Muscle of leg (tissue), 11 donors: ENCODE data around the gene CD34. TPM values are rescaled to one million over a fixed set of nuclear protein-coding genes. Genes with fewer than 3 reads are reported as not detected.
A peak's percentile ranks its signal among the peaks of the same experiment; 100 is the strongest.

Source experiments
- DNase-seq: peaks from one replicate; pipeline ENCODE4 v3.0.0; 2013
- H3K27ac ChIP-seq: one replicate; pipeline ENCODE4 v1.5.1; 2013; ENCODE audit warnings: mild to moderate bottlenecking, low read length, control low read depth
- H3K27me3 ChIP-seq: one replicate; pipeline ENCODE4 v1.6.1; 2013; ENCODE audit warnings: low read length; ENCODE audit not compliant: control insufficient read depth, insufficient read depth
- H3K36me3 ChIP-seq: one replicate; pipeline ENCODE4 v1.6.1; 2013; ENCODE audit warnings: low read length; ENCODE audit not compliant: control insufficient read depth, insufficient read depth
- H3K4me1 ChIP-seq: one replicate; pipeline ENCODE4 v1.6.1; 2013; ENCODE audit warnings: low read length; ENCODE audit not compliant: control insufficient read depth, insufficient read depth
- H3K4me3 ChIP-seq: one replicate; pipeline ENCODE4 v1.5.1; 2013; ENCODE audit warnings: low read length, control low read depth
- H3K9me3 ChIP-seq: replicated peaks from 2 replicates; pipeline ENCODE4 v1.6.1; 2013; ENCODE audit warnings: low read depth, low read length; ENCODE audit not compliant: control insufficient read depth
- WGBS: methylation state at CpG from one replicate; pipeline ENCODE4 v1.1.5; 2013; ENCODE audit warnings: missing lambda C conversion rate; ENCODE audit not compliant: insufficient coverage; 5-methylcytosine and 5-hydroxymethylcytosine counted together
- polyA plus RNA-seq, 8 donors: library from polyadenylated mRNA; unstranded; fragments of 120-200 nt; gene quantifications; one replicate each; pipeline versions ENCODE4 v1.2.1 to v1.2.3, GENCODE V29; 2013; ENCODE audit warnings: inconsistent platforms in 1 of 8, low replicate concordance in 1 of 8; ENCODE audit not compliant: insufficient read length in 8 of 8, insufficient read depth in 1 of 8
- total RNA-seq: library from RNA; stranded (reverse); fragments of 120-200 nt; gene quantifications from one replicate; pipeline ENCODE4 v1.2.4, GENCODE V29; 2013

The CD34 gene
- total and polyA plus RNA-seq, 9 donors: 62.2 to 204 (median 158) TPM

DNA sequence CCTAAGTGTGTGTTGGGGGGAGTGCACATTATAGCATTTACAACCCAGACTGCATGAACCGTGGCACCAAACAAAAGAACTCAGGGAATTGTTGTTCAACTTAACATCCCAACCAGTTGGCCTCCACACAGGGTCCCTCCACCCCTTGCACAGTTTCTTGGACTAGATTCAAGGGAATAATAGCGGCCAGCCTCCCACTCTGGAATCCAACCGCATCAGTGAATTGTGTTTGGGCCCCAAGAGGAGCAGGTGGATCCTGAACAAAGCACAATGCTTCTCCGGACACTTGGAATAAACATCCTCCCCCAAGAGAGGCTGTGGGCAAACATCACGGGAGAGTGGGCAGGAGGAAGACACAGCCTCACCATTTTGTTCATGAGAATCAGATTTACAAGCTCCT, 18.2 kb downstream of the CD34 start:
- no peak overlapping the region for H3K4me3 ChIP-seq
- peak overlapping the region; percentile 33 for H3K27ac ChIP-seq
- DNase-seq: peak; percentile 51
- no peaks in the 10 kb centered on the region for H3K9me3 ChIP-seq
- H3K4me1 ChIP-seq: peaks cover 43% of the 10 kb centered on the region
- H3K36me3 ChIP-seq: peaks cover 22% of the 10 kb centered on the region
- no peaks in the 10 kb centered on the region for H3K27me3 ChIP-seq
- 27% methylated on average over 3 of the region's 5 CpGs for WGBS

DNA sequence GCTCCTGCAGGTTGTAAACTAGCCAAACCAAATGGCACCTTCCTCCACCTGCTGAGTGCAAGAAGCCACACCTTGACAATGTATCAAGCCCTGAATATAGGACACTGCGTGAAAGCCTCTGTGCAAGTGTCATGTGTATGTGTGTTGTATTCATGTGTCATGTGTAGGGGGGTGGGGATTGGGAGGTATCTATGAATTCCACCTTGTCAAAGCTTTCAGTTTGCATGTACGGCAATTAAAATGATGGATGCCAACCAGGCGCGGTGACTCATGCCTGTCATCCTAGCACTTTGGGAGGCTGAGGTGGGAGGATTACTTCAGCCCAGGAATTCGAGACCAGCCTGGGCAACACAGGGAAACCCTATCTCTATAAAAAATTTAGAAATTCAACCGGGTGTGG, 19.8 kb downstream of the CD34 start:
- Histone ChIP-seq H3K27me3 (no peaks in the 10 kb centered on the region), H3K4me1 (peaks cover 52% of the 10 kb centered on the region), H3K4me3 (no peak overlapping the region), H3K27ac (peak overlapping the region; percentile 84), H3K36me3 (peaks cover 29% of the 10 kb centered on the region), H3K9me3 (no peaks in the 10 kb centered on the region)
- DNase-seq: no peak
- 98% methylated on average over 4 of the region's 6 CpGs for WGBS

DNA sequence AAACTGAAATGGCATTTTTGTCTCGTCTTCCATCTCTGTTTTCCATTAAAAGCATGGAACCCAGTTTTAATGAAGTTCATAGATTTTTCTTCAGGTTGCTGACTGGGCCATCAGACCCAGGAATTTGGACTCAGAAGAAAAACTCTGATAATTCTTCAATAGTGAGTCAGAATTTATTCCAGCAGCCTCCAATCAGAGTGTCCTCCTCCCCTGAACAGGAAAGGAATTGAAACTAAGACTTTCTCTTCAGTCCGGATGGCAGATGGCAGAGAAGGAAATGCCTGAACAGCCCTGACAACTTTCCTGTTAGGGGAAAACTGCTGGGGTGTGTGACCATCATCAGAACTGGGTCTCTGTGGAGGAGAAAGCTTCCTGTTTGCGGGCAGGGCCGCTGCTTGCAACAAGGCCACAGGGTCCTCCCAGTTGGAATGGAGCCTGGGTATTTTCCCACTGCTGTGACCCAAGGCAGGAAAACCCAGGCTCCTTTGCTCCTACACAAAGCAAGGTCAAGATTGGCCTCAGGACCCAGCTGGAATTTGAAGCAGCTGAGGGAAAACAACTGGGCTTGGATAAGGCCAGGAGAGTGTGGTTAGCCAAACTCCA, 20.7 kb downstream of the CD34 start:
- Histone ChIP-seq H3K4me3 (no peak overlapping the region), H3K4me1 (peaks cover 62% of the 10 kb centered on the region), H3K9me3 (no peaks in the 10 kb centered on the region), H3K36me3 (peaks cover 29% of the 10 kb centered on the region), H3K27me3 (no peaks in the 10 kb centered on the region), H3K27ac (peak overlapping the region; percentile 84)
- 34% methylated on average over 2 of the region's 4 CpGs for WGBS
- DNase-seq: peak; percentile 91

DNA sequence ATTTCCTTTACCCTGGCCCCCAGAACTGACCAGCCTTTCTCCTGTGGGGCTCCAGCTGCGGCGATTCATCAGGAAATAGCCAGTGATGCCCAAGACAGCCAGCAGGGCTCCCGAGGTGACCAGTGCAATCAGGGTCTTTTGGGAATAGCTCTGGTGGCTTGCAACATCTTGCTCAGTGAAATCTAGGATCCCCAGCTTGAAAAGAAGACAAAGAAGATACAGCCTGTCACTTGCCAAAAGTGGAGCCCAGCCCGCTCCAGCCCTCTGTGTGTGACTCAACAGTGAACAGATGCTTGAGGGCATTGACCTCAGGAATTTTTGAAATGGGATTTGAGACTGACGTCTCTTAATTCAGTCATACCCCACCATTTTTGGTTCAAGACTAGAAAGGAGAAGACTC, 22.3 kb downstream of the CD34 start:
- no peak for DNase-seq
- H3K36me3 ChIP-seq: peaks cover 28% of the 10 kb centered on the region
- no peak overlapping the region for H3K4me3 ChIP-seq
- WGBS: 68% methylated on average over 3 of the region's 5 CpGs
- H3K27me3 ChIP-seq: no peaks in the 10 kb centered on the region
- no peaks in the 10 kb centered on the region for H3K9me3 ChIP-seq
- H3K27ac ChIP-seq: peak overlapping the region; percentile 49
- H3K4me1 ChIP-seq: peaks cover 71% of the 10 kb centered on the region

DNA sequence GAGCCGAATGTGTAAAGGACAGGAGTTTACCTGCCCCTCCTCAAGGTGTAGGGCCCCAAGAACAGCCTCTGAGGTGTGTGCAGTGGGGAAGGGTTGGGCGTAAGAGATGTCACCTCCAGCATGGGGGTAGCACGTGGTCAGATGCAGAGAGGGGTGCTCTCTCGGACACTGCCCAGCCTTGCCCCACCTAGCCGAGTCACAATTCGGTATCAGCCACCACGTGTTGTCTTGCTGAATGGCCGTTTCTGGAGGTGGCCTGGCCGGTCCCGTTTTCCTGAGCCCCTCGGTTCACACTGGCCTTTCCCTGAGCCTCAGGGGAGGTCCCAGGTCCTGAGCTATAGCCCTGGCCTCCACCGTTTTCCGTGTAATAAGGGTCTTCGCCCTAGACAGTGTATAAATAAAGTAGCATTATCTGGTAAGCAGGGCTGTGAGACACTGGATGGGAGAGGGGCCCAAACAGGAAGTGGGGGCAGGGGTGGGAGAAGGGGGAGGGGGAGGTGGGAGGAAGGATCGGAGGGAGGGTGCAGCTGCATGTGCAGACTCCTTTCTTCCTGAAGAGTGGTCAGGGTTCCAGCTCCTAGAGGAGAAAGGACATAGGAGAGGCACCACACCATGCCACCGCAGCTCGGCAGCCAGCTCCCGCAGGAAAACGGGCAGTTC, 23.3 kb downstream of the CD34 start:
- H3K4me1 ChIP-seq: peaks cover 64% of the 10 kb centered on the region
- no peak for DNase-seq
- peak overlapping the region; percentile 49 for H3K27ac ChIP-seq
- no peaks in the 10 kb centered on the region for H3K27me3 ChIP-seq
- WGBS: 72% methylated on average over 11 of the region's 19 CpGs
- H3K9me3 ChIP-seq: no peaks in the 10 kb centered on the region
- H3K36me3 ChIP-seq: peaks cover 28% of the 10 kb centered on the region
- no peak overlapping the region for H3K4me3 ChIP-seq

DNA sequence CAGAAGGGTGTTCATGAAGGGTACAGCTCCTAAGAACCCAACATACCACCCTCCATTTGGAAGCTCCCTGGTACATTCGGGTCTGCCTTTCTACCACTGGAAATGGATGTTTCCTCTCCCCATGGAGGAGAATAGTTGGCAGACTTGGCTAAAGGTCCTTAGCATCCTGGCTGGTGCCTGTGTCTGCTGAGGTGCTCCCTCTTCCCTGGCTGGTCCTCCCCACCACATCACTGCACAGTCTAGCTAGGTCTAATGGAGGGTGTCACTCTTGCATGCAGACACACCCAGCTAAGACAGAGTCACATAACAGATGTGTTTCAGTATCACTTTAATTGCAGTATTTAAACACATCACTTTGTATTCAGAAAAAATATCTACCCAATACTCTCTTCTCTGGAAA, 24.7 kb downstream of the CD34 start:
- Histone ChIP-seq H3K27ac (peak overlapping the region; percentile 44), H3K9me3 (no peaks in the 10 kb centered on the region), H3K36me3 (peaks cover 26% of the 10 kb centered on the region), H3K27me3 (no peaks in the 10 kb centered on the region), H3K4me3 (no peak overlapping the region), H3K4me1 (peaks cover 58% of the 10 kb centered on the region)
- no peak for DNase-seq
- WGBS: no CpG with 5 or more reads among the region's 1 CpG

DNA sequence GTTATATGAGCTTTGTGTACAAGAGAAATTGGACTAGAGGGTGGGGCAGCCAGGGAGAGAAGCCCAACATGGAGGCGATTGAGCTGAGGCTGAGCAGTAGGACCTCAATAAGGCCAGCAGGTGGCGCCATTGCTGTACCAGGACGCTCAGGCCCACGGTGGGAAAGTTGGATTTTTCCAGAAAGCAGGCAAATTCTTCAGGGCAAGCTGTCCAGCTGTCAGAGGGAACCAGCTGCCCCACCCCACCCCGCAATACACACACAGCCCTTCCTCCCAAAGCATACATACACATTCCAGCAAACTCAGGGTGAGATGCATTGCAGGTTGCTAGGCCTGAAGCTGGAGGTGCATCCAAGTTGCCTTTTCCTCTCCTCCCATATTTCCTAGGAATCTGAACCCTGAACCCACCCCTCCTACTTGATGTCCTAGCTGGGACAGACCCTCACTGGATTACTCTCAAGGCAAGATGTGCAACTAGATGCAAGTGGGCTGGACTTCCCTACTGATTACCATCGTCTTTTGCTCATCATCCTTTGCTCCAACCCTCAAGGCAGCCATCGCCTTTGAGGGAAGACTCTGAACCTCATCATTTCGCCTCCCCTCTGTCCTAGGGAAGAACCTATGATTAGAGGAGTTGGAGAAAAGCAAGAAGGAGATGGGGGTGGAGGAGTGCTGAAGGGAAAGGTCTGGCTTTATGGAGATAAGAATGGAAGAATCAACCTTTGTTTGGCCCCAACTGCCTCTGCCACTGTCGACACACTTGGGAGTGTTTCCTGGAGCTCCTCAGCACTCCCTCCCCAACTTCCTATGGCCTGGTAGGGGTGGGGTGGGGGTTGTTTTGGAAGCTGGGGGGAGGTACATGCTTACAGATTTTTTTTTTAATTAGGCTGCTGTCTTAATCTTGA, 25.5 kb downstream of the CD34 start:
- no peak overlapping the region for H3K4me3 ChIP-seq
- 0% methylated on average over 4 of the region's 9 CpGs for WGBS
- no peaks in the 10 kb centered on the region for H3K27me3 ChIP-seq
- peaks cover 50% of the 10 kb centered on the region for H3K4me1 ChIP-seq
- peak; percentile 95 for DNase-seq
- H3K27ac ChIP-seq: peak overlapping the region; percentile 57
- peaks cover 26% of the 10 kb centered on the region for H3K36me3 ChIP-seq
- no peaks in the 10 kb centered on the region for H3K9me3 ChIP-seq

DNA sequence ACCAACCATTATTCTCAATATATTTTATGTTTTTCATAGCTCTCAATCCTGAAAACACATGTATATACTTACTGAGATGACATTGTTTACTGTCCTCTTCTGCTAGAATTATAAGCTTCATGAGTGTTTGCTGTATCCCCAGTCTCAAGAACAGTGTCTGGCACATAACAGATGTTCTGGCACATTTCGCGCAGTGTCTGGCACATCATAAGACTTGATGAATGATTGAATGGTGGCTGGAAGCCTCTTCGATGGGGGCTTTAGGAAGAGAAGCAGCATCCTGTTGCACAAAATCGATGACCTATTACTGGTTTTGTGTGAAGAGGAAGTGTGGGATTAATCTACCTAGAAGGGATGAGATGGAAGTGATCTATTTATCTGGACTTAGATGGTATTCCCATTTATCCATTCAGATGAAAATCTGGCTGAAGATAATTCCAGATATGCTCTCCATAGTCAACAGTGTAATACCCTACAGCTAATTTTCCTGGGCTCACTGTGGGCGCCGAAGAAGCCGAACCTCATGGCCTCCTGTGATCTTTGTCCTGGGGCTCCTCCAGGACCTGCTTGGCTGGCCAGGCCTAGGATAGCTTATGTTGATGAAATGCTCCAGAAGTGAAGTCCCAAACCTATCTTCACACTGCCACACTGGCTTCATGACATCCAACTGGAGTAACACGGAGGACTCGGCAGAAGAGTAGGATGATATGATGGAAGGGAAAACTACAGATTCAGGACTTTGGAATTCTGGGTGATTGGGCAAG, 26.5 kb downstream of the CD34 start:
- H3K9me3 ChIP-seq: no peaks in the 10 kb centered on the region
- H3K27ac ChIP-seq: no peak overlapping the region
- no peak overlapping the region for H3K4me3 ChIP-seq
- DNase-seq: no peak
- peaks cover 44% of the 10 kb centered on the region for H3K4me1 ChIP-seq
- H3K36me3 ChIP-seq: peaks cover 26% of the 10 kb centered on the region
- H3K27me3 ChIP-seq: no peaks in the 10 kb centered on the region
- 78% methylated on average over 3 of the region's 9 CpGs for WGBS

DNA sequence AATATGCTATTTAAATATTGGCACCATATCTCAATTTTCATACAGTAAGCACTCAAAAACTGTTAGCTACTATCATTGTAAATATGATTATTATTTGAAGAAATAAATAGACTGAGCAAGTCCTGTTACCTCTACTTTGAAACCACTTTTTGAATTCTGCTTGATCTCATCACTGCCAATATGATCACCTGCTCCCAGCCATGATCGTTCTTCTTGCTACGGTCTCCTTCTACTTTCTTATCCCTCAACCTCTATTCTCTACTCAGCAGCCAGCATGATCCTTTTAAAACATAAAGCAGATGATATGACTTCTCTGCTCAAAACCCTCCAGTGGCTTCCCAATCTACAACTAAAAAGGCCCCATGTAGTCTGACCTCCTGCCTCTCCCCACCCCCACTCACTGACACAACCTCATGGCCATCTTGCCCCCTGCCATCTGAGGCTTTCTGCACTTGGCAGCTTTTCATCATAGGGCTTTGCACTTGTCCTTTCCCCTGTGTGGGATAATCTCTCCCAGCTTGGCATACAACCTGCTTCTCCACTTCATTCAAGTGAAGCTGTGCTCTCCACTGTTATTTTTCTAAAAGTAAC, 27.2 kb downstream of the CD34 start:
- peaks cover 20% of the 10 kb centered on the region for H3K36me3 ChIP-seq
- H3K27ac ChIP-seq: no peak overlapping the region
- H3K9me3 ChIP-seq: no peaks in the 10 kb centered on the region
- H3K27me3 ChIP-seq: no peaks in the 10 kb centered on the region
- WGBS: 77% methylated on average over 2 of the region's 2 CpGs
- no peak for DNase-seq
- no peak overlapping the region for H3K4me3 ChIP-seq
- H3K4me1 ChIP-seq: peaks cover 37% of the 10 kb centered on the region
